GM21717 (cell line): ENCODE measurements around the gene ZSCAN1.
A peak's percentile ranks its signal among the peaks of the same experiment; 100 is the strongest.
"Not testable (repeated sequence)": the region's sequence is repeated elsewhere in the genome, so short reads cannot be mapped to it uniquely, and the experiment has no call there.

Experiments
- ATAC-seq: cut with Tn5 transposase; IDR thresholded peaks from one replicate; pipeline ENCODE4 v1.9.1; 2021; ENCODE audit warnings: mild to moderate bottlenecking, moderate library complexity; ENCODE audit not compliant: unreplicated experiment

ZSCAN1 gene, protein sequence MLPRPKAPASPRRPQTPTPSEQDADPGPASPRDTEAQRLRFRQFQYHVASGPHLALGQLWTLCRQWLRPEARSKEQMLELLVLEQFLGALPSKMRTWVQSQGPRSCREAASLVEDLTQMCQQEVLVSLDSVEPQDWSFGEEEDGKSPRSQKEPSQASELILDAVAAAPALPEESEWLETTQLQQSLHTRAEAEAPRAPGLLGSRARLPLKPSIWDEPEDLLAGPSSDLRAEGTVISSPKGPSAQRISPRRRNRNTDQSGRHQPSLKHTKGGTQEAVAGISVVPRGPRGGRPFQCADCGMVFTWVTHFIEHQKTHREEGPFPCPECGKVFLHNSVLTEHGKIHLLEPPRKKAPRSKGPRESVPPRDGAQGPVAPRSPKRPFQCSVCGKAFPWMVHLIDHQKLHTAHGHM

DNA sequence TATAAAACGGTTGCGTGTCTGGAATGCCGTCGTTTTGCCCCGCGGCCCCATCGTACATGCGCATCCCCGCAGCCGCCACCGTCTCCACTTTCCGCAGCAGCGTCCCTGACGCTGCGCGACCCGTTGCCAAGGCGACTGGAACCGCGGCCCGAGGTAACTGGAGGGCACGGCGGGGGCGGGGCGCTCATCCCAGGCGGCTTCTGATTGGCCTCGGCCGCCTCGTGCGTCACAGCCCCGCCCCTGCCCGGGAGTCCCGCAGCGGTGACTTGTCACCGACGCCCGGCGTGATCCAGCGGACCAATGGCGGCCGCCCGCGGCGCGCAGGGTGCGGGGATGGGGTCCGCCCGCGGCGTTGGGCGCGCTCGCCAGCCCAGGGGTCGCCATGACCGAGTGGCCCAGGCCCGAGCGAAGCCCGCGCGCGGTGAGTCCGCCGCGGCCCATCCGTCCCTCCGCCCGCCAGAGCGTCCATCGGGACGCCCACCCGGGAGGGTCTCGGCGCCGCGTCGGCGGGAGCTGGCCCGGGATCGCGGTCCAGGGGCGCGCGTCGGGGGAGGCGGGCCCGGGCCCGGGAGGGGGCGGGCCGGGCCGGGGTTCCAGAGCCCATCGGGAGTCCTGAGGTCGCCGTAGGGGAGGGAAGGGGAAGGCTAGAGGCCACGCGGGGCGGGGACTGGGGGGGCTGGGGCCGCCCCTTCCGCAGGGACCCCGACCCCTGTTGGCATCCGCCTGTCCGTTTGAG lies at the start of gene ZSCAN1:
Gene ZSCAN1 (plus strand): TSS at position 285 of the 736 bp plus-strand sequence. CDS start 3,812 bp downstream, outside the sequence.
- no peak for ATAC-seq

DNA sequence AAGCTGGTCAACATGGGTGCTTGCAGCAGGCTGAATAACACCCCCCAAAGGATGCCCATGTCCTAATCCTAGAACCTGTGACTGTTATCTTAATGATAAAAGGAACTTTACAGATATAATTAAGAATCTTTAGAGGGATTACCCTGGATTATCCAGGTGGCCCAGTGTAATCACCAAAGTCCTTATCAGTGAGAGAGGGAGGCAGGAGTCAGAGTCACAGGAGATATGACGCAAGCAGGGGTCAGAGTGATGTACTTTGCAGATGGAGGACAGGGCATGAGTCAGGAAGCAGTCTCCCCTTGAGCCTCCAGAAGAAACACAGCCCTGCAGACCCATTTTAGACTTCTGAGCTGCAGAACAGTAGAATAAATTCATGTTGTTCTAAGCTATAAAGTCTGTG lies 41.0 kb upstream of the ZSCAN1 start:
- no peak for ATAC-seq

DNA sequence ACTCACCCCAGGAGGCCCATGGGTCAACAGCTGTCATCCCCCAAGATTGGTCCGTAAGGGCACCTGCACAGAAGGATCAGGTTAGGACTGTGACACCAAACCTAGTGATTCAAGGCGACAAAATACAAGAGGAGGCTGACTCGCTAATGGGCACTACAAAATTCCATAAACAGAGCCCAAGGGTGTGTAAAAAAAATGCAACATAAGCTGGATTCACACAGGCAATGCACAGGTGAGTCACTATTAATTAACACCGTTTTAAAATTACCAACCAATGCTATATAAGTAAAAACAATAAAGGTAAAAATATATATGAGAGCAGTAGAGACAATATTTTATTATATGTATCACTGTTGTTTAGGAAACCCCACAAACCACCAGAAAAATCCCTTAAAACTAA lies 33.1 kb upstream of the ZSCAN1 start:
- ATAC-seq = no peak

DNA sequence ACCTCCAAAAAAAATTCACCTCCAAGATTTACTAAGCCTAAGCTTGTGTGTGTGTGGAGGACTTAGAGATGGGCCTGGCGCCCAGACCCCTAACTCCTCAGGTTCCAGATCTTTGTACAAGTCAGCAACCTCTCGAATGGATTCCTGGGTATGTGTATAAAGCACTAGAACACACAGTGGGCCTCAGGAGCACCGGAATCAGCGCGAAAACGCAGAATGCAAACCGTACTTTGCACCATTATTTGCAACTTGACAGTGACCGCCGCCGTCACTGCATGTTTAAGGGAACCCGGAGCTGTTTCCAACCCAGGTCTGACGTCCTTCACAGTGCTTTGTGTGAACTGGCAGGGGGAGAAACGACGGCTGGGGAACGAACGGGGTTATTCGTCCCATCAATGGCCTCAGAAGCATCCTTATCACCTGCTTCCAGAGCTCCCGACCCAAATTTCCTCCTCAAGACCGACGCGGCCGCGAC lies 31.9 kb upstream of the ZSCAN1 start:
- ATAC-seq = peak; percentile 17

DNA sequence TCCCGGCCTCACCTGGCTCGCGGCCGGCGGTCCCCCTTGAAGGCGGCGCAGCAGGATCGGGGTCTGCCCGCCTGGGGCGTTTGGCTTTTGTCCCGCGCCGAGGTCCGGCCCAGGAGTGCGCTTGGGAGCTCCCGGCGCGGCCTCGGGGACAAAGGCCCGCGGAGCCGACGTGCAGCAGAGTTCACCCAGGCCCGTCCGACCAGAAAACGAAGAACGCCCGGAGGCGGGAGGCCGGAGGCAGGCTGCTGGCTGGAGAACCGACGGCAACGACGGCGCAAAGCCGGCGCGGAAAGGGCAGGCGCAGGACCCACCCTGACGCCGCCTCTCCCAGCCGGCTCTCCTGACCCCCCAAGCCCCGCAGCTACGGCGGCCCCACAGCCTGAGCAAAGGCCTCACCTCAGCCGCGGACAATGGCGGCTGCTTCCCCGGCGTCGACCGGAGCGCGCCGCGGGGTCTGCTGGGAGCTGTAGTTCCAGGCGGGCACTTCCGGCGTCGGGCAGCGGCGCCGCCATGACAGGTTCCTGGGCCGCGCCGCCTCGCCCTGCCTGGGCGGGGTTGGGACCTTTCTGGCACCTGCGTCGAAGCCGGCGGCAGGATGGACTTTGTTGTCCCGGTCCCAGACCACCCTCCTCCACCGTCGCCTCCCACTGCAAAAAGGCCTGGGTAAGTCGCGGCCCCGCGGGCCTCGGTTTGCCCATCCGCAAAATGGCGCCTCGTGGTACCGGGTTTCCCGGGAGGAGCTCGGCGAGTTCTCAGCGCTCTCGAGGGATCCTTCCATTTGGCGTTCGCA lies 31.2 kb upstream of the ZSCAN1 start, which contains the start of gene ZNF606:
Gene ZNF606 (minus strand): TSS at position 437 of the 790 bp plus-strand sequence. CDS start 1,501 bp downstream, outside the sequence.
- peak; percentile 86 for ATAC-seq

DNA sequence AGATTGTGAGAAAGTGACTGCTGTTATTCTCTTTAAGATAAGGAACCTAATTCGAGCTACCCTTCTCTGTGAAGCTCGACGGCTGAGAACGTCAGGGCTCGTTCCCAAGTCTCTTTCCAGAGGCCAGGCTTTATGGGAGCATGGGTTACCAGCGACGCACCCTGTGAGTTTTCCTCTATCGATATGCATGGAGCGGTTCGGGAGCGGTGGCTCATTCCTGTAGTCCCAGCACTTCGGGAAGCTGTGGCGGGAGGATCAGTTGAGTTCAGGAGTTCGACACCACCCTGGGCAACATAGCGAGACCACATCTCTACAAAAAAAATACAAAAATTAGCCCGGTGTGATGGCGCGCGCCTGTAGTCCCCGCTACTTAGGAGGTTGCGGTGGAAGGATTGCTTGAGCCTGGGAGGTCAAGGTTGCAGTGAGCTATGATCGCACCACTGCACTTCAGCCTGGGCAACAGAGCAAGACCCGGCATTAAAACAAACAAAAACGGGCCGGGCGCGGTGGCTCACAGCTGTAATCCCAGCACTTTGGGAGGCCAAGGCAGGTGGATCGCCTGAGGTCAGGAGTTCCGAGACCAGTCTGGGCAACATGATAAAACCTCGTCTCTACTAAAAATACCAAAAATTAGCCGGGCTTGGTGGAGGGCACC lies 30.5 kb upstream of the ZSCAN1 start:
- no peak for ATAC-seq

DNA sequence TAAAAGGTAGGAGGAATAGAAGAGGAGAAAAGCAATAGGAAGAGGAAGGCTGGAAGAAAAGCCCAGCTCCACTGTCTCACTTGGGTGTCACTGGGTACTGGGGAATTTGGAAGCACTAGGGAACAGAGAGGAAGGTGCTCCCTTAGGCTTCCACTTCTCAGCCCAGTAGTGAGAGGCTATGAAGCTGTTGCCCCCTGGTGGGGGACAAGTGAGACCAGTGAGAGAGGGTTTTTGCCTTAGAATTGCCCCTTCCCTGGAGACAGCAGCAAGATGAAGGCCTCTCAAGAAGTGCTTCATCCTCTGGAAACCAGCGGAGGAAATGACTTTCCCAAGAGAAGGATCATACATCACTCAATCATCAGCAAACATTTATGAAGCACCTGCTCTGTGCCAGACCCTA lies 26.5 kb upstream of the ZSCAN1 start:
- no peak for ATAC-seq

DNA sequence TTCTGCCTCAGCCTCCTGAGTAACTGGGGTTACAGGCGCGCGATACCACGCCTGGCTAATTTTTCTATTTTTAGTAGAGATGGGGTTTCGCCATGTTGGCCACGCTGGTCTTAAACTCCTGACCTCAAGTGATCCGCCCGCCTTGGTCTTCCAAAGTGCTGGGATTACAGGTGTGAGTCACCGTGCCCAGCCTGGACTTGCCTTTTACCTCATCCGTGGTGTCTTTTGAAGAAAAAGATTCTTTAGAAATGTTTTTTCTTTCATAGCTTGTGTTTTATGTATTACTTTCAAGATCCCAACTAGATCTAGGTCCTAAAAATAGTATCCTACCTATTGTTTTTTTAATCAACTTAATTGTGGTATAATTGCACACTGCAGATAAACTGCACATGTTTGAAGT lies 24.9 kb upstream of the ZSCAN1 start:
- ATAC-seq = not testable (repeated sequence)

DNA sequence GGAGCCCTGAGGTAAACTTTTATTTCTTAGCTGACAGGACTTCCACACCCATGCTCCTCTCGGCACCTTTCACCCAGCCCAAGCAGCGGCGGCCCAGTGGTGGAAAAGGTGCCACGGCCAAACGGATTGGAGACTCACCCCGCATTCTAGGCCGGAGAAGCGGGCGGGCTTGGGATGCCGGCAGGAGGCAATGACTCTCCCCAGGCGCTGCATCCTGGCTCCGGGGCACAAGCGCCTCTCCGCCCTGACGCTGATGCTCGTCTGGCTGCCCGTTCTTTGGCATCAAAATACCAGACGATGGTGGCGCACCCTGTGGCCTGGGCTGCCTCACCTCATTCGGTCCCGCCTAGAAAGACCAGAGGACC lies 24.5 kb upstream of the ZSCAN1 start:
- no peak for ATAC-seq

DNA sequence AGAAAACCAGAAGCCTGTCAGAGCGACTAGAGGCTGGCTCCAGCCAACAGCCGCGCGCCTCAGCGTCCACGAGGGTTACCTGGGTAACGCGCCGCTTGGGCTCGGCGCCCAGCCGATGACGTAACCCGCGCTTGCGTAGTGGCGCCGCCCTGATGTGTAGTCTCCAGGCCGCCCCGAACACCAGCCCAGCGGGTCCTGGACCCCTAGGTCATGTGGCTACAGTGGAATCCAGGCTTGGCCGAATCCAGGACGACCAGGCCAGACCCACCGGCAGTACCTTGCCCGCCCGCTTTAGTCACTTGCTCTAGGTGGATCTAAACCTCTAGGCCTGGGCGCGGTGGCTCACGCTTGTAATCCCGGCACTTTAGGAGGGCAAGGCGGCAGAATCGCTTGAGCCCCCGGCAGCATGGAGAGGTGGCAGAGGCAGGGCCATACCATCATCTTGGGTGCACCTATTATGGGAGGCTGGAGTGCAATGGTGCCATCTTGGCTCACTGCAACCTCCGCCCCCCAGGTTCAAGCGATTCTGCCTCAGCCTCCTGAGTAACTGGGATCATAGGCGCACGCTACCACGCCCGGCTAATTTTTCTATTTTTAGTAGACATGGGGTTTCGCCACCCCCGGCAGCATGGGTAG lies 24.0 kb upstream of the ZSCAN1 start:
- no peak for ATAC-seq

DNA sequence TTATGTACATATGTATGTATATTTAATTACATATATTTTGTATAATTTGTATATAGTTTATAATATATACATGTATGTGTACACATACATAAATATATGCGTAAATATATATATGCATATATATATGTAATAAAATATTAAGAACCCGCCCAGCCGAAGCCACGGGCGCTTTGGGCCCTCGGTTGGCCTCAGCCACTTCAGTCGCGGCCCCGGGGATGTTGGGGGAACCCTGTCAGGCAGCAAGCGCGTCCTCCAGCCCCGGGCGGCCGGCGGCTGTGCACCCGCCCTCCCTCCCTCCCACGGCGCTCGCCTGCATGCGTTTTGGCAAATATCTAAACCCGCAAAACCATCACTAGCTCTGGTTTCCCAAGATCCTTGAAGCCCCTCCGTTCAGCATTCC lies 23.3 kb upstream of the ZSCAN1 start:
- no peak for ATAC-seq

DNA sequence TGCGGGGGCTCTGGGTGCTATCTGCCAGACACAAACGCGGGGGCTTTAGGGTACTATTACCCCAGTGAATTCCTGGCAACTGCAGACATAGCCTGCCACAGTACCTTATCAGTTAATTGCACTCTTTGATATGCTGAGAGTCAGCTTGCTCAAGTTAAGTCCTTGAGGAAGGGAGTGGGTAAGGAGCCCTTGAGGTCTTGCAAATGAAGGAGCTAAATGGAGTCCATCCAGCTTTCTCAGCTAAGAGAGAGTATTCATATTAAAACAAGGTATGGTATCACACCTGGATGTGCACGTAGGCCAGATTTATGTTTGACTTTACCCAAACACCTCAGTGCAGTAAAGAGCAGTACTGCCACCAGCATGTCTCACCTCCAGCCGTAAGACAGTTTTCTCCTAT lies 19.7 kb upstream of the ZSCAN1 start:
- ATAC-seq = no peak

DNA sequence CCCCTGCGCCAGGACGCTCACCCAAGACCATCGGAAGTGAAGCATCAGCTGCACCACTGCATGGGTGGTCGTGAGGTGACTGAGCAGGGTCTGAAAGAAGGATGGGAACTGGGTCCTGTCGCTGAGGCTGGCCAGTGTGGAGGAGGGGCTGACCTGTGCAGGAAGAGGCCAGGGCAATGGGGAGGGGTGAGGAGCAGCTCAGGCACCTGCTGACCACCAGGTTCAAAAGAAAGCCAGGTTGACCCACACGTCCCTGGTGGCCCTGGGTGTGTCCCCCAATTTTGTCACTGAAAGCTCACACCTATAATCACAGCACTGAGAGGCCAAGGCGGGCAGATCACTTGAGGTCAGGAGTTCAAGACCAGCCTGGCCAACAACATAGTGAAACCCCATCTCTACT lies 13.7 kb upstream of the ZSCAN1 start:
- ATAC-seq = no peak

DNA sequence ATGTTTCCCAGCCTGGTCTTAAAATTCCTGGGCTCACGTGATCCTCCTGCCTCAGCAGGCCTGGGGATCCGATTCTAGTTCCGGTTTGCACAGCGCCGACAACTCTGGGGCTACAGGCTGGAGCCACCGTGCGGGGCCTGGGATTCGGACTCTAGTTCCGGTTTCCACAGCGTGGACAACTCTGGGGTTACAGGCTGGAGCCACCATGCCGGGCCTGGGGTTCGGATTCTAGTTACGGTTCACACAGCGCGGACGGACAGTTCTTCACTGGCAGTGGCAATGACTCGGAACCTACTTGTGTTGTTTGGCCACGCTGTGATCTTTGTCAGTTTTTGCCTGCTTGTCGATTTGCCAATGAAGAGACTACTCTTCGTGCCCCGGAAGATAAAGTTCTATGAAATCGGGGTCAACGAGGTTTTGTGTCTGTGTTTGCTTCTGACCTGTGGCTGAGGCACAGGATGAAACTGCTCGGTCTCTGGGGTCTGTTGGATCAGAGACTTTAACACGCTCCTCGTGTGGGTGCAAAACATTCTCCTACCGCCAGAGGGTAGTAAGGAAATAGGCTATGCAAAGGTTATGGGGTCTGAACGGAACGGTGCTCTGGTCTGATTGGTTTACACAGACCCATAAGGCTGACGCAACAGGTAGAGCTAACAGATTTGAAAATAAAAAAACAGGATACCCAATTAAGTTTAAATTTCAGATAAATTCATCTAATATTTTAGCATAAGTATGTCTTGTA lies 12.1 kb upstream of the ZSCAN1 start:
- no peak for ATAC-seq

DNA sequence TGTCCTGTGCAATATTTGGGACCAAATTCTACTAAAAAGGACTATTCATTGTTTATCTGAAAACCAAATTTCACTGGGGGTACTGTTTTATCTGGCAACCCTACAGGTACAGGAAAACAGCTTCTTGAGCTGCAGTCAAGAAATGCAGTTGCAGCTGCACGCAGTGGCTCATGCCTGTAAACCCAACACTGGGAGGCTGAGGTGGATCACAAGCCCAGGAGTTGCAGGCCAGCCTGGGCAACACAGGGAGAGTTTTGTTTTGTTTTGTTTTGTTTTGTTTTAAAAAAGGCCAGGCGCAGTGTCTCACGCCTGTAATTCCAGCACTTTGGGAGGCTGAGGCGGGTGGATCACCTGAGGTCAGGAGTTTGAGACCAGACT lies 11.6 kb upstream of the ZSCAN1 start:
- ATAC-seq = no peak

DNA sequence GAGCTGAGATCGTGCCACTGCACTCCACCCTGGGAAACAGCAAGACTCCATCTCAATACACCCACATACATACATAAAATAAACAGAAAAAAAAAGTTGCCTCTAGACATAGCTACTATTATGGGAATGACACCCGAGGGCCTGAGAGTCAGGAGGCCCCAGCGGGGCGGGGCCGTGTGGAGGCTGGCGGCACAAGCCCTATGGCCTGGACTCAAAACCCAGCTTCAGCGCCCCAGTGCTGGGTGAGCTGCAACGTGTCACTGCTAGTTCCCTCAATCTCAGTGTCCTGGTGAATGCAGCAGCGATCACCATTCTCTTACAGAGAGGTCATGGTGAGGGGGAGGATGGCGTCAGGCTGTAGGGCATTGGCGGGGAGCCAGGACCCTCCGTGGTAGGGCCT lies 9.2 kb upstream of the ZSCAN1 start:
- no peak for ATAC-seq

DNA sequence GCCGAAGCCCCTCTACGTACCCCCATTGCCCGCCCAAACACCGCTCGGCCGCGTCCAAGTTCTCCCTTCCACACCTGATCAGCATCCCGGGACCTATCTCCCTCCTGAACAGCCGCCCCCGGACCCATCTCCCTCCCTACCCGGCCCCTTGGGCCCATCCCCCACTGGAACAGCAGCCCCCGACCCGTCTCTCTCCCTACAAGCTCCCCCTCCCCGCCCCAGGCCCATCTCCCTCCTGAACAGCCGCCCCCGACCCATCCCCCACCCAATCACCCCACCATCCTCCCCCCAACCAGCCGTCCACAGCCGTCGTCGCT lies 610 bp downstream of the ZSCAN1 start:
- ATAC-seq = no peak

DNA sequence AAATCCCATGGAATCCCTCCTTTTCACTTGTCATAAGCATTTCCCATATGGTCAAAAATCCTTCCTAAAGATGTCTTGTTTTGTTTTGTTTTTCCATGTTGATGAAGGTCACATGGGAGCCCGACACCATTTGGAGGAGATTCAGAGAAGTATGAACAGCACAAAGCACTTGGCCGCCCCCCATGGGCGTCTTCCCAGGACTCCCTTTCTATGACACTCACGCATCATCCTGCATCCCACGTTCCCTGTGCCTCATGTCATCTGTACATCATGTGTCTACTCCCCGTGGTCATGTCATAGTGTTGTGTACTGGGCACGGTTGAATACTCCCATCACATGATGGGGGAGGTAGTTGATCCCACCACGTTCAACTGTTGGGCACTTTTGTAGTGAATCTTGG lies 2.0 kb downstream of the ZSCAN1 start:
- no peak for ATAC-seq

DNA sequence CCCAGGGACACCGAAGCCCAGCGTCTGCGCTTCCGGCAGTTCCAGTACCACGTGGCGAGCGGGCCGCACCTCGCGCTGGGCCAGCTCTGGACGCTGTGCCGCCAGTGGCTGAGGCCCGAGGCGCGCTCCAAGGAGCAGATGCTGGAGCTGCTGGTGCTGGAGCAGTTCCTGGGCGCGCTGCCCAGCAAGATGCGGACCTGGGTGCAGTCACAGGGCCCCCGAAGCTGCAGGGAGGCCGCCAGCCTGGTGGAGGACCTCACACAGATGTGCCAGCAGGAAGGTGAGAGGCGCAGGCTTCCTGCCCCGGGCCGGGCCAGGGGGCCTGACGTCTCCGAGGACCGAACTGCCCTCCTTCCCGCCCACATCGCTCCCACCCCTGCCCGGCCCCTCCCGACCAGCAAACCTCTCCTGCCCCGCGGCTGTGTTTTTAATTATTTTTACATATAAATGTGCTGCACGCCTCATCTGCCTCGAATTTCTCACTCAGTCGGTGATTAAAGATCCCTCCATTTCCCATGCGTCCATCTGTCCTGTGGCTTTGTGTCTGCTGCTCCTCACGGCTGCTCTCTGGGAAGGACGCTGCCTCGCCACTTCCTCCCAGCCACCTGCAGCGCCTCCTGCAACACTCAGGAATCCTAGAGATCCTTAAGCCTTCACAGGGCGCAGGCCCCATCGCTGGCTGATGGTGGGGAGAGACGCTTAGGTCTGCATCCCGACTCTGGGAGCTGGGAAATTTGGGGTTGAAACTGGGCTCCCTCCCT lies 4.3 kb downstream of the ZSCAN1 start:
- no peak for ATAC-seq
